GM21381 (cell line): Measurements from ENCODE around the gene DNAI2.

ENCODE experiments used
- ATAC-seq: cut with Tn5 transposase; IDR thresholded peaks from one replicate; pipeline ENCODE4 v1.9.1; 2021; ENCODE audit warnings: mild to moderate bottlenecking, moderate library complexity; ENCODE audit not compliant: unreplicated experiment

The DNAI2 gene

GRCh38 chr17:74304184-74304583, 30.1 kb downstream of the DNAI2 start:
- ATAC-seq: no peak

DNA sequence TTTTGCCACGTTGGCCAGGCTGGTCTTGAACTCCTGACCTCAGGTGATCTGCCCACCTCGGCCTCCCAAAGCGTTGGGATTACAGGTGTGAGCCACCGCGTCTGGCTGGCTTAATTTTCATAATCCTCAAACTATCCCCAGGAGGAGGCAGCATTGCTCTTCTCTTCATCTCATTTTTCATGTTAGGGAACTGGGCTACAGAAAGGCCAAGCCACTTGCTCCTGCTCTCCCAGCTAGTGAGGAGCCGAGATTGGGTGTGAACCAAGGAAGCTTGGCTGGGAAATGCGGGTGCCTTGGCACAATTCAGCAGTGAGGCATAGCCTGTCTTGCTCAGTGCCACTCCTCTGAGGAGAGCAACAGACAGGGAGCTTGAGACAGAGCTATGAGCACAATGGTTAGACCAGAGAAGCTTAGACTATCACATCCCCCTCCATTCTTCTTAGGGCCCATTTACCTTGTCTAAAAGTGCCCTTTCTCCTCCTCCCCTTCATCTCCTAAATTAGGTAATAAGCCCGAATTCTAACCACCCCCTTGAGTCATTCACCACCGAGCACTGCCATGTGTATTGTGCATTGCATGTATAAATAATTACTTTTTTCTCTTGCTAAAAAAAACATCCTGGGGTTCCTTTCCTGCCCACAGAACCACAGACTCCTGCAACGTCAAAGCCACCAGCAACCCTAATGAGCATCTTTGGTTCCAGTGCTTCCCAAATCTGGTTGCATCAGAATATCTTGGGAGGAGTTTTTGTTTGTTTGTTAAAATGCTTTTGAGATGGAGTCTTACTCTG, 32.0 kb downstream of the DNAI2 start:
- no peak for ATAC-seq

DNA sequence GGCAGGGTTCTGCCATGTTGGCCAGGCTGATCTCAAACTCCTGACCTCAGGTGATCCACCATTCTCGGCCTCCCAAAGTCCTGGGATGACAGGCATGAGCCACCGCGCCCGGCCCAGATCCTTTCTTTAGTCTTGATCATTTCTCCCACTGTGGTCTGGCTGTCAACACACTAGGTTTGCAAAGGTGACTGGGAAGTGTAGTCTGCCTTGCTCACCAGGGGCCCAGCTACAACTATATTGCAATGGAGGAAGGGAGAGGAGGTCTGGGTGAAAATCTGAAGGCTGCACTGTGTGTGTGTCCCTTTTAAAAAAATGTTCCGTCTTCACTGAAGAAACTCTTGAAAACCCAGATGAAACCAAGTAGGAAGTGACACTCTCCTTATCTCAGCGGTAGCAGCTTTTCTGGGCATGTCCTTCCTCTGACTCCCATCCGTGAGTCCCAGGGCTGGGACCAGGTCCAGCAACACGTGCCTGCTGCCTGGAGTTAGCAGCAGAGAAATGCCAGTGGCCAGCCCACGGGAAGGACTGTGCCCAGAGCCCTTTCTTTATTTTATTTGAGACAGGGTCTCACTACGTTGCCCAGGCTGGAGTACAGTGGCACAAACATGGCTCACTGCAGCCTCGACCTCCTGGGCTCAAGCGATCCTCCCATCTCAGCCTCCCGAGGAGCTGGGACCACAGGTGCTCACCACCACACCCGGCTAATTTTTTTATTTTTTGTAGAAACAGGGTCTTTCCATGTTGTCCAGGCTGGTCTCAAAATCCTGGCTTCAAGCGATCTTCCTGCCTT, 34.1 kb downstream of the DNAI2 start:
- ATAC-seq: no peak

DNA sequence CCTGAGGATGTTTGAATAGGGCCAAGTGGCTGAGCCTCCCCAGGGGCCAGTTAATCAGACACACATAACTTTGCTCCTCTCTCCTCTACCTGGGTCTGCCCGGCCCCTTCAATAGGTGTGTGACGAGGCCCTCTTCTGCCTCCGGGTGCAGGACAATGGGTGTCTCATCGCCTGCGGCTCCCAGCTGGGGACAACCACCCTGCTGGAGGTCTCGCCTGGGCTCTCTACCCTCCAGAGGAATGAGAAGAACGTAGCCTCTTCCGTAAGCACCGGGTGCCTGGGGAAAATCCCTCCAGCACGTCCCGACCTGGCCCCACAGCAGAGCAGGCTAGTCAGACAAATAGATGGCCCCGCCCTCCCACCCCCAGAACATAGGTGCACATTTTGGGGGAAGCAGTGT, 35.9 kb downstream of the DNAI2 start:
- no peak for ATAC-seq

DNA sequence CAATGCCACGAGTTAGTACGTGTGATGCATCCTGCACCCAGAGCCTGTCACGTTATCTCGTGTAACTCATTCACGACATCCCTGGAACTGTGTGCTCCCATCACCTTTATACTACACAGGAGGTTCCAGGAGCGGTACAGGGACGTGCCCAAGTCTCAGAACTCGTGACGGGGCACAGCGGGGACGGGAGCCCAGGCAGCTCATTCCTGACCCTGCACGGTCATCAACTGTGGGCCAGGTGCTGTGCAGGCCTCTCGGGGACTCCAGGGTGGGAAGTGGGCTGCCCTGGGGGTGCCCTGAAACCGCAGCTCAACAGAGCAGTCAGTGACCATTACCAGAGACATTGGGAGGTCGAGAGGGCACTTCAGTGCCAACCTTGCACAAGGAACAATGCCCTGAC, 40.8 kb downstream of the DNAI2 start:
- no peak for ATAC-seq

- ATAC-seq: no peak
Observed at GRCh38 chr17:74316220-74316619, 42.2 kb downstream of the DNAI2 start.

- ATAC-seq: no peak
Observed at GRCh38 chr17:74317071-74317470, 43.0 kb downstream of the DNAI2 start.

GRCh38 chr17:74318391-74318790, 44.4 kb downstream of the DNAI2 start:
- no peak for ATAC-seq

DNA sequence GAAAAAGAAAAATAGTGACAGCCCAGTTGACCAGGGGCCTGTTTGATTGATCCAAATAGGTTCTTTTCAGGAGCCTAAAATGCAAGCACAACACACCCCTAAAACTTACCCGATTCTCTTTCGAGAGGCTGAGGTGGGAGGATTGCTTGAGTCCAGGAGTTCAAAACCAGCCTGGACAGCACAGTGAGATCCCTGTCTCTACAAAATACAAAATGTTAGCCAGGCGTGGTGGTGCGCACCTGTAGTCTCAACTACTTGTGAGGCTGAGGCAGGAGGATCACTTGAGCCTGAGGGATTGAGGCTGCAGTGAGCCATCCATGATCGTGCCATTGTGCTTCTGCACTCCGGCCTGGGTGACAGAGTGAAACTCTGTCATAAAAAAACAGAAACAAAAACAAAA, 50.5 kb downstream of the DNAI2 start:
- ATAC-seq: no peak

DNA sequence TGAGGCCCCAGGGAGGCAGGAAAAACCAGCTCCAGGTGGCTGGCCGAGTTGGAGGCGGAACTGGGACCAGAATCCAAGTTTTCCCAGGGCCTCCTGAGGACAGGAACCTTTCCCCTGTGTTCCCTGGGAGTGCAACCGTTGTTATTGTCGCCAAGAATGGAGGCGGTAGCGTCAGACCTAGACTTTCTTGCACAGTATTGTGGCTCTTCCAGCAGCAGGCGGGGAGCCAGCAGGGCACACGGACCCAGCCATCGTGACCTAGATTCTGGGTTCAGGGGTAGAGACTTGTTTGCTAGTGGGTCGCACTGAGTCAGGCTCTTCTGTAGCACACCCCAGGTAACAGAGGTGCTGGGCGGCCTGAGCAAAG, 51.3 kb downstream of the DNAI2 start:
- ATAC-seq: no peak

- ATAC-seq: no peak
Observed at GRCh38 chr17:74325743-74326379, 51.8 kb downstream of the DNAI2 start, which contains the start of gene KIF19. TSS of gene KIF19 (plus strand) at chr17:74326226. CDS start at chr17:74326350, 124 bp downstream.

DNA sequence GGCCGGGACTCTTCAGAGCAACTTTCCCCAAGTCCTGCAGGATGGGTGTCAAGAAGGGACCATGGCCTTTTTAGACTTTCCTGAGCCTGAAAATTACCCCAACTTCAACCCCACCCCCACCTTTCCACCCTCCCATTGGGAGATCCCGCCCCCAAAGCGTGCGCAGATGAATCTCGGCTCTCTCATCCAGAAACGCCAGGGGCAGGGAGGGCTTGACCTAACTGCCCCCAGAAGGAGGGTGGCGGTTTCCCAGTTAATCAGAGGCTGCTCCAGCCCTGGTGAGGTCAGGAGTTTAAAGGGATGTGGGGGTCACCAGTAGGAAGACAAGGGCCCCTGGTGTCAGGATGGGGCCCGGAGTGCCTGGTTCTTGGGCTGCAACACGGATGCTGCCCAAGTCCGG, 52.5 kb downstream of the DNAI2 start:
- ATAC-seq: no peak

GRCh38 chr17:74328487-74328886, 54.5 kb downstream of the DNAI2 start:
- no peak for ATAC-seq

DNA sequence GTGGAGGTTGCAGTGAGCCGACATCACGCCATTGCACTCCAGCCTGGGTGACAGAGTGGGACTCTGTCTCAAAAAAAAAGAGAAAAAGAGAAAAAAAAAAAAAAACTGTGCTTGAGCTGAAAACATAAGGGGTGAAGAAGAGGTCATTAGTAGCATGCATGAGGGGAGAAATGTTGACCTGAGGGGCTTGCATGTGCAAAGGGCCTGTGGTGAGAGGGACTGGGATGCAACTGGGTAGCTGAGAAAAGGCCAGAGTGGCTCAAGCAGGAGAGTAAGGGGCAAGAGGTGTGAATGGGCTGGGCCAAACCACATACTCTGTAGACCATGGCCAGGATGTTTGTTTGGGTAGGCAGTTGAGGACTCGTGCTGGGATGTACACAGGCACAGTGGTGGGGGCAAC, 55.3 kb downstream of the DNAI2 start:
- no peak for ATAC-seq

DNA sequence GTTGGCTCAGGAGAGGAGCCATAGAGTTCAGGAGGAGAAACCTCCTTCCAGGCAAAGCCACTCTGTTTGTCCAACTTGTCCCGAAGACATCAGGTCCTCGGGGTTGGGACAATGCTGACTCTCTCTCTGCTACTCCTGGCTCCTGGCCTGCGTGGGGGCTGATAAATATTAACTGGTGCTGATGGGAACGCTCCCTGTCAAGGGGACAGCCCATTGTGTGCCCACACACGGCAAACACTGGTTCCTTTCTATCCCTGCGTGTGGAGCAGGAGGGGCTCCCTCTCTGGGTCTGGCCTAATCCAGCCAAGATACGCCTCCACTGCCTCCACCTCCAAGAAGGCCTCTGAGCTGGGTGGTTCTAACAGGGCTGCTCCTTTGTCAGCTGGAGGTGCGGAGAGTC, 56.4 kb downstream of the DNAI2 start:
- ATAC-seq: no peak

GRCh38 chr17:74332017-74332650, 58.1 kb downstream of the DNAI2 start:
- ATAC-seq: no peak

- no peak for ATAC-seq
Observed at GRCh38 chr17:74332763-74333283, 58.8 kb downstream of the DNAI2 start.

GRCh38 chr17:74334393-74335039, 60.5 kb downstream of the DNAI2 start:
- no peak for ATAC-seq

GRCh38 chr17:74335529-74336062, 61.6 kb downstream of the DNAI2 start:
- no peak for ATAC-seq

DNA sequence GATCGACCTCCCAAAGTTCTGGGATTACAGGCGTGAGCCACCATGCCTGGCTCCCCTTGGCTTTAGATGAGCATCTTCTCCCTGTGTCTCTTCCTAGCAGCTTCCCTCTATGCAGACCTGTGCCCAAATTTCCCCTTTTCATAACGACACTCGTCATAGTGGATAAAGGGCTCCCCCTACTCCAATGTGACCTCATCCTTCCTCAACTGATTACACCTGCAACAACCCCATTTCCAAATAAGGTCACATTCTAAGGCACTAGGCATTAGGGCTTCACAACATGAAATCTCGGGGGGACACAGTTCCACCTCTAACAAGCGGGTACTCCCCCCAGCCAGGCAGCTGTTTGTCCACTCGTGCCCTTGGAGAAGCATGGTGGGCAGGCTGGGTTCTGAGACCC, 62.3 kb downstream of the DNAI2 start:
- ATAC-seq: no peak
